Sciatic nerve (tissue), 2 donors: ENCODE results near the gene CNGA3. TPM values are rescaled to one million over a fixed set of nuclear protein-coding genes. Genes with fewer than 3 reads are reported as not detected.
"Not testable (repeated sequence)": the region's sequence is repeated elsewhere in the genome, so short reads cannot be mapped to it uniquely, and the experiment has no call there.

Experiments used
- ATAC-seq: fragments of 200-7000 bp; cut with Tn5 transposase; one replicate; pipeline ENCODE4 v1.9.1; 2020; ENCODE audit warnings: mild to moderate bottlenecking, moderate library complexity
- DNase-seq: peaks from one replicate; pipeline ENCODE4 v3.0.0-alpha.2; 2020; ENCODE audit warnings: low spot score
- intact Hi-C: fragments of 100-400 bp; cut with DNase I; formaldehyde crosslinking; loops from one replicate; pipeline ENCODE4 v1.14.2; 2022
- total RNA-seq: library from RNA; stranded (reverse); fragmentation: NEBNext Ultra II Directional; extraction: Animal tissue kit (Norgen Biotek cat#: 25700); gene quantifications from one replicate; pipeline ENCODE4 v1.2.1, GENCODE V29; 2021
- donor health status: DM: no; HTN: no; CAD: no.
- donor health status: DM: no; HTN: no; CAD: no.

Gene CNGA3
- total RNA-seq, 1 donor from 2014 or later = not detected

DNA sequence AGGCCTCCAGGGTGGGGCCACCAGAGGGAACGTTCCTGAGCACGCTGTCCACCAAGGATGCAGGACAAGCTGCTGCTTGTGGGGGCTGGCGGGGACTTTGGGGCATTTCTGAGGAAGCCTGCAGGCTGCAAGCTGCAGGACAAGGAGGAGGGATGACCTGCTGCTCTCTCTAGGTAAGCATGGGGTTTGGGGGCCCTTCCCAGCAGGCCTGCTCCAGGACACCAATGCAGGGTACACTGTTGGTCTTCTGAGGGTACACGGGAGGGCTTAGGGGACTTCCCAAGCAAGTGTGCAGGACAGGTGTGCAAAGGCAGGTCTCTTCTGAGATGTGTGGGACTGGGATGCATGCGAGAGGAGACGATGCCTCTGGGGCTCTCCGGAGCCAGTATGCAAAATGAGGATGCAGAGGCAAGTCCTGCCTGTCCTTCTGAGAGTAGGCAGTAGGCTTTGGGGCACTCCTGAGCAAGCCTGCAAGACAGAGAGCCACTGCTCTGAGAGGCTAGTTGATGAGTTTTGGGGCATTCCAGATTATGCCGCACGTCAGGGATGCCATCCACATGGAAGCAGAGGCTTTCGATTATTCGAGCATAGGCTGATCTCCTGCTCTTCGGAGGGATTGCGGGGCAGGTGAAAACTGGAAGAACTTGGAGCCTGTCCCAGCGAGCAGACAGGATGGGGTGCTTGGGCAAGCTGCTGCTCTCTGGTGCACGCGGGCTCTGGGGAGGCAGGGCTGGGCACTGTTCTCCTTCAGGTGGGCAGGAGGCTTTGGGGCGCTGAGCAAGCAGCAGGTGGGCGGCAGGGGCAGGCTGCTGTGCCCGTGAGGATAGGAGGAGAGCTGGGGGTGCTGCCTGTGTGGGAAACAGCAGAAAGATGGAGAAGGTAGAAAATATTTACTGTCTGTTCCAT is 44.6 kb downstream of the CNGA3 start:
- no peak for ATAC-seq
- intact Hi-C loops = no loop called here
- DNase-seq = no peak

DNA sequence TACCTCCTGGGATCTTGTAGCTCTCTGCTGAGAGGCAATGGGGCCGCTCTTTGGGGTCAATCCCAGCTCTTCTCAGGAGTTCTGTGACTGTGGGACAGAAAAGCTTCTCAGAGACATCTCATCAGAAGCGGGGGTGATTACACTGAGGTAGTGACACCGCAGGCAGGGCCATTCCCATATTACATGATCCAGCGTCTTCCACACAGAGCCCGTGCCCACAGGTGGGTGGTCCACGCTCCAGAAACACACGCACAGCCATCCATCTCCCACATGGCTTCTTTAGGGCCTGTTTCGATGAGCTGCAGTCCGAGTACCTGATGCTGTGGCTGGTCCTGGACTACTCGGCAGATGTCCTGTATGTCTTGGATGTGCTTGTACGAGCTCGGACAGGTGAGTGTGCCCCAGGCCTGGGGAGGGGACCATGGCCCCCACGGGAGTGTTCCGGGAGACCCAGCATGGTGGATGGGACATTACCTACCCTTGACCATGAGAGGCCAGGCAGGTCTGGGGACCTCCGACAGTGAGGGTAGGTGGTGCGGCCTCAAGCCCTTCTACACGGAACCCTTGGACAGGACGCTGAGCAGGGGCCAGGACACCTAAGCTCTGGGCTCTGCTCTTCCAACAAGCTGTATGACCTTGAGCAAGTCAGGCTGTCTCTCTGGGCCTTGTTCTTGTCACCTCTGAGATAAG is 45.5 kb downstream of the CNGA3 start:
- DNase-seq (no peak), ATAC-seq (no peak)
- intact Hi-C loops = no loop called here

DNA sequence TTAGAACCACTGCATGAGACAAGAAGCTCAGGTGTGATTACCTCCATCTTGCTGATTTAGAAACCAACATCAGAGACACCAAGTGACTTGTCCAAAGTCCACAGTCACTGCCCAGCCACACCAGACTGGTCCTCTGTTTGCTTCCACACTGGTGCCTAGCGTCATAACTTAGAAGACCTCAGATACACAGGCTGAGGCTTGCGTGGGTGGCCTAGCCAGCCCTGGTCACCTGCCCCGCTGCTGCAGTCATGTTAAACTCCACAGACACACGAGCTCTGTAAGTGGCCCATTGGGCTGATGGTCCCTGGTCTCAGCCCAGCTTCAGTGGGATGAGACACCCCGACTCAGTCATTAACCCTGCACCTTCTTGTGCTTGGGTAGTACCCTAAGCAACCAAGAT is 47.1 kb downstream of the CNGA3 start:
- ATAC-seq (no peak), DNase-seq (no peak)
- intact Hi-C loops = no loop called here

DNA sequence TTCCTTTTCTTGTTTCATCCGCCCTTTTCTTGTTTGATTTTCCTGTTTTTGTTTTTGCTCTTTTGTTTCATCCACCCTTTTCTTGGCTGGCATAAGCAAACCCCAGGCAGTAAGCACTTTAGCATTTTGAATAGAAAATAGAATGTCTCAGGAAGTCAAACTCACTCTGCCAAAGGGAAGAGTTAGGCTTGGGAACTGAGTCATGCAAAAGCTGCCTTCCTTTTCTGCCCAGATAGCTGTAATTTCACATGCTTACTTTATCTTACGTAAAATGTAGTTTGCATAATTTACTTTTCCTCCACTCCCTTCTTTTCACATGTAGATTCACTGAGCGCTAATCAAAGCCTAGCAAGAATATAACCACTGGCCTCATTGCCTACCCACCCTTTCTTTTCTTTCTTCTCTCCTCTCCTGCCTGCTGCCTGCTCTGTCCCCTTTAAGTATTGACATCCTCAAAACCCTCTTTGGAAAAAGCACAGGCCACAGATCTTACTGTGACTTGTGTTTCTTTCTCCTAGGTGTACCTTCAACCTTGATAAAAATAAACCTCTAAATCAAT is 48.4 kb downstream of the CNGA3 start:
- intact Hi-C loops = no loop called here
- ATAC-seq (no peak), DNase-seq (no peak)

DNA sequence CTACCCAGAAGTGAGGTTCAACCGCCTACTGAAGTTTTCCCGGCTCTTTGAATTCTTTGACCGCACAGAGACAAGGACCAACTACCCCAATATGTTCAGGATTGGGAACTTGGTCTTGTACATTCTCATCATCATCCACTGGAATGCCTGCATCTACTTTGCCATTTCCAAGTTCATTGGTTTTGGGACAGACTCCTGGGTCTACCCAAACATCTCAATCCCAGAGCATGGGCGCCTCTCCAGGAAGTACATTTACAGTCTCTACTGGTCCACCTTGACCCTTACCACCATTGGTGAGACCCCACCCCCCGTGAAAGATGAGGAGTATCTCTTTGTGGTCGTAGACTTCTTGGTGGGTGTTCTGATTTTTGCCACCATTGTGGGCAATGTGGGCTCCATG is 49.7 kb downstream of the CNGA3 start:
- ATAC-seq = no peak

DNA sequence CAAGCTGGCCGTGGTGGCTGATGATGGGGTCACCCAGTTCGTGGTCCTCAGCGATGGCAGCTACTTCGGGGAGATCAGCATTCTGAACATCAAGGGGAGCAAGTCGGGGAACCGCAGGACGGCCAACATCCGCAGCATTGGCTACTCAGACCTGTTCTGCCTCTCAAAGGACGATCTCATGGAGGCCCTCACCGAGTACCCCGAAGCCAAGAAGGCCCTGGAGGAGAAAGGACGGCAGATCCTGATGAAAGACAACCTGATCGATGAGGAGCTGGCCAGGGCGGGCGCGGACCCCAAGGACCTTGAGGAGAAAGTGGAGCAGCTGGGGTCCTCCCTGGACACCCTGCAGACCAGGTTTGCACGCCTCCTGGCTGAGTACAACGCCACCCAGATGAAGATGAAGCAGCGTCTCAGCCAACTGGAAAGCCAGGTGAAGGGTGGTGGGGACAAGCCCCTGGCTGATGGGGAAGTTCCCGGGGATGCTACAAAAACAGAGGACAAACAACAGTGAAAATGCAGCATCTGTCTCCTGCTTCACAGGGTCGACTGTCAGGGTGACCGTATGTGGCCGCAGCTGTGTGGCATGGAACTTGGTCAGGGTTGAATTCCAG is 50.6 kb downstream of the CNGA3 start:
- ATAC-seq (no peak), DNase-seq (no peak)
- intact Hi-C loops = no loop called here

More for the DNA sequence above, 49.7 kb downstream of the CNGA3 start:
- intact Hi-C loops = no loop called here
- no peak for DNase-seq

DNA sequence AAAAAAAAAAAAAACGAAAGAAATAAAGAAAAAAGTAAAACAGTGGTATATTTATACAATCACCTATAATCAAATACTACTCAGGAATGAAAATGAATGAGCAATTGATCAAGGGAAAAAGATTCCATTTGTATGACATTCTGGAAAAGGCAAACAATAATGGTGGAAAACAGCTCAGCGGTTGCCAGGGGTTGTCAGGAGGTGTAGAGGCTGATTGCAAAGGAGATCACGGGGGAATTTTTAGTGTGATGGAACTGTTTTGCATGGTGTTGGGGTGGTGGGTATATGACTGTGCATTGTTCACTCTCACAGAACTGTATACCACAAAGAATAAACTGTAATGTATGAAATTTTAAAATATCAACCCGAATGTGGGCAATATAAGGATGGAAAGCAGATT is 52.9 kb downstream of the CNGA3 start:
- ATAC-seq (no peak), DNase-seq (no peak)
- intact Hi-C loops = no loop called here

DNA sequence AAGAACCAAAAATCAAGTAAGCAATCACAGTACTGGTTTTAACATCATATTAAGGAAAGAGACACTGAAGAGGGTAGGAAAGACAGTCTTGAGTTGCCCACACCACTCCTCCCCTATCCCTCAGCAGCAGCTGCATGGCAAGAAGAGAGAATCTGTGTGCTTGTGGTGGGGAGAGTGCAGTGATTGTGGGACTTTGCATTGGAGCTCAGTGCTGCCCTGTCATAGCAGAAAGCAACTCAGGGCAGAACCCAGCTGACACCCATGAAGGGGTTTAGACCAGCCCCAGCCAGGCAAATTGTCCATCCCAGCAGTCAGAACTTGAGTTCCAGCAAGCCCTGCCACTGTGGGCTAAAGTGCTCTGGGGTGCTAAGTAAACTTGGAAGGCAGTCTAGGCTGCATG is 57.6 kb downstream of the CNGA3 start:
- DNase-seq (no peak), ATAC-seq (no peak)
- intact Hi-C loops = no loop called here

DNA sequence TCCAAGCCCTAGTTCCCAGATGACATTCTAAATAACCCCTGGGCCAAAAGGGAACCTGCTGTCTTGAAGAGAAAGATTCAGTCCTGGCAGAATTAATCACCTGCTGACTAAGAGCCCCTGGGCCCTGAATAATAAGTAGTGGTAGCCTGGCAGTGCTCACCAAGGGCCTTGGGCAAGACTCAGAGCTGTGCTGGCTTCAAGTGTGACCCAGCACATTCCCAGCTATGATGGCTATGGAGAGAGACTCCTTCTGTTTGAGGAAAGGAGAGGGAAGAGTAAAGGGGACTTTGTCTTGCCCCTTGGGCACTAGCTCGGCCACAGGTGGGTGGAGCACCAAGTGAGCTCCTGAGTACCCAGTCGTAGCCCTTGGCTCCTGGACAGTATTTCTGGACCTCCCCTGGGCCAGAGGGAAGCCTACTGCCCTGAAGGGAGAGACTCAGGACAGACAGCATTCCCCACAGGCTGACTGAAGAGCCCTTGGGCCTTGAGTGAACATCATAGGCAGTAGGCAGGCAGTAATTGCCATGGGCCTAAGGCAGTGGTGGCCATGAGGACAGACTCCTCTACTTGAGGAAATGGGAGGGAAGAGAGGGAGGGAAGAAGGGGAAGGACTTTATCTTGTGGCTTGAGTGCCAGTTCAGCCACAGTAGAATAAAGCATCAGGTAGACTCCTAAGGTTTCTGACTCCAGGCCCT is 58.4 kb downstream of the CNGA3 start:
- intact Hi-C loops = no loop called here
- ATAC-seq = no peak

DNA sequence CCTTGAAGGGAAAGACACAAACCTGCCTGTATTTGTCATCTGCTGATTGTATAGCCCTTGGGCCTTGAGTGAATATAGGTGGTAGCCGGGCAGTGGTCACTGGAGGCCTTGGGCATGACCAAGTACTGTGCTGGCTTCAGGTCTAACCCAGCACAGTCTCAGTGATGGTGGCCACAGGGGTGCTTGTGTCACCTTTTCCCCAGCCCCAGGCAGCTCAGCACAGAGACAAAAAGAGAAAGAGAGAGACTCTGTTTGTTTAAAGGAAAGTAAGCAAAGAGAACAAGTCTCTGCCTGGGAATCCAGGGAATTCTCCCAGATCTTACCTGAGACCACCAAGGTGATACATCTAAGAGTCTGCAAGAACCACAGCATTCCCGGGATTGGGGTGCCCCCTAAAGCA is 59.0 kb downstream of the CNGA3 start:
- ATAC-seq (no peak), DNase-seq (no peak)
- intact Hi-C loops = no loop called here

More for the DNA sequence above, 58.4 kb downstream of the CNGA3 start:
- DNase-seq = no peak

DNA sequence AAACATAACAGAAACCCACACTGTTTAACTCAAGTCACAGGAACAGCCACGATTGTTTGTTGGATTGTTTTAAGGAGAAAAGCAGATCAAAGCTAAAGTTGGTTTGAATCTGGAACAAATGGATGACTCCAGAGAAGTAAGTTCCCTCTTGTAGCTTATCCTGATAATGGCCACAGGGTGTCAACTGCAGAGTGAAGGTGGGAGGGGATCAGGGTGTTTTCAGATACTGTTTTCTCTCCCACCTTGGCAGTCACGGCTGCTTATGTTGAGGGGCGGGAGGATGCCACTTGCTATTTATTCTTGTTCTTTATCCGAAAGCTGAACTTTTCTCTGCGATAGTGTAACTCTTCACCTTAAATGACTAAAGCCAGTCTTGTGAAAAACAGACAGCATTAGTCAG is 61.9 kb downstream of the CNGA3 start:
- ATAC-seq (no peak), DNase-seq (no peak)
- intact Hi-C loops = no loop called here

DNA sequence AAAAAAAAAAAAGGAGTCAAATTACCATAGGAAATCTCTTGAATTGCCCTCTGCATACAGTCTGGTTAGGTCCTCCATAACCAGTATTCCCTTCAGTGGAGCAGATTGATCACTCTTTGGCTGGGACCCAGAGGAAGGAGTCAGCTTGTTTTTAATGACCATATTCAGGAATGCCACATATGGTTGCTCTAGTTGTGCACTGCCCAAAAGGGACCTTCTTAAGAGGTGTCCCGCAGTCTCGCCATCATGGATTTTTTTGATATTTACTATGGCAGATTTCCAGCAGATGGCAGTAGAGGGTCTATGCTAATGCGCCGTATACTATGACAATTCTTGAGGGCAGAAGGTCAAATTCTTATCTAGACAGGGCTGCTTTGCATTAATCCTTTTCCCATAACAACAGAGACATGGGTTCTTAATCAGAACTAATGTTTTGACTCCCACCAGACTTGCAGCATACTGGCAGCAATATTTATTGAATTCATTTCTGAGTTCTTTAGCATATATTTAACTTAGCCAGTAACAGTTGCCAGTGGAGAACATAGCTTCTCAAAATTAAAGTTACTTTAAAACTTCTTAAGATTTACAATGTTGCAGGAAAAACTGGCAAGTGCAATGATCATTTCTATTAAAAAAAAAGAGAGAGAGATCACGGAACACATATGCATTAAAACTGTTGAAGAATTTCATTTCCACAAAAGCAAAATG is 66.6 kb downstream of the CNGA3 start:
- peak; percentile 66 for ATAC-seq
- DNase-seq = no peak
- intact Hi-C loops = no loop called here

DNA sequence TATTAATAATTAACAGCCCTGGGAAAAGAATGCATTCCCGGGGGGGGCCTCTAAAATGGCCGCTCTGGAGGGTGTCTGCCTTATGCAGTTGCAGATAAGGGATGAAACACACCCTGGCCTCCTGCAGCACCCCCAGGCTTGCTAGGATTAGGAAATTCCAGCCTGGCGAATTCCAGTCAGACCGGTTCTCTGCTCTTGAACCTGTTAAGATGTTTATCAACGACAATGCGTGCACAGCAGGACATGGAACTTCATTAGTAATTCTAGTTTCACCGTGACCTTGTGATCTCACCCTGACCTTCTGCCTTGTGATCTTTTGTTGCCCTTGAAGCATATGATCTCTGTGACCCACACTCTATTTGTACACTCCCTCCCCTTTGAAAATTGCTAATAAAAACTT is 68.0 kb downstream of the CNGA3 start:
- DNase-seq, ATAC-seq, intact Hi-C loops: not testable (repeated sequence)

DNA sequence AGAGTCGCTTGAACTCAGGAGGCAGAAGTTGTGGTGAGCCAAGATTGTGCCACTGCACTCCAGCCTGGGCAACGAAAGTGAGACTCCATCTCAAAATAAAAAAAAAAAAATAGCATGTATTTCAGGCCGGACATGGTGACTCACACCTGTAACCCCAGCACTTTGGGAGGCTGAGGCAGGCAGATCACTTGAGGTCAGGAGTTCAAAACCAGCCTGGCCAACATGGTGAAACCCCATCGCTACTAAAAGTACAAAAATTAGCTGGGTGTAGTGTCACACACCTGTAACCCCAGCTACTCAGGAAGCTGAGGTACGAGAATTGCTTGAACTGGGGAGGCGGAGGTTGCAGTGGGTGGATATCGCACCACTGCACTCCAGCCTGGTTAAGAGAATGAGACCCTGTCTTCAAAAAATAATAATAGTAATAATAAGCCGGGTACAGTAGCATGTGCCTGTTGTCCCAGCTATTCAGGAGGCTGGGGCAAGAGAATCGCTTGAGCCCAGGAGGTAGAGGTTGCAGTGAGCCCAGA is 69.5 kb downstream of the CNGA3 start:
- ATAC-seq, intact Hi-C loops, DNase-seq: not testable (repeated sequence)

DNA sequence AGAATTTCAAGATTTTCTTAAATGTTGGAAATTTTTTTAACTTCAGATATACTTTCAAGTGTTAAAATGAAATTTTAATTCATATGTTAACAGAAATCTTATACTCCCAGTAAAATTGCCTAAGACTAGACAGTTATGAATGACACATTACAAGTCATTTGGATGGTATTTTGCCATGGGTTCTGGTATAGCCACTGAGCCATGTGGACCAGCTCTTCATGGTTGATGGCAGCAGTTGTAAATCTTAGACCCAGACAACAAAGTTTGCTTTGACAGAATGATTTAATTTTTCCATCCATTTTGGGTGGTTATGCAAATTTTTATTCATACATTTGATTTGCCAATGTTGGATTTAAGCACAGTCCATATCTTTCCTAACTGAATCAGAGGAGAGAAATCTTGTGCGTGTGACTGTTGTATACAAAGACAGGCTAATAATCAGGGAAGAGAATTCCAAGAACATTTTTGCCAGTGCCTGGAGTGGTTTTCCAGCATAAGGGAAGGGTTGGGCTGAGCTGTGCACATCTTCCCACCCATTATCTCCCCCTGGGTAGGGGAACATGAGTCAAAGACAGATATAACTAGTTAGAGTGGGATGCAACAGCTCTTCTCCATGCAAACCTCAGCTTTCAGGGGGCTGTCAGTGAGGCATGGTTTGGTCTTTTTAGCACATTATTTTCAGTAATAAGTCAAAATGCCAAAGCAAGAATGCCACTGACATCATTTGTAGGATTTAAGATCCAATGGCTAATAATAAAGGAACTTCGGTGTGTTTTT is 70.3 kb downstream of the CNGA3 start:
- intact Hi-C loops = no loop called here
- ATAC-seq (no peak), DNase-seq (no peak)

DNA sequence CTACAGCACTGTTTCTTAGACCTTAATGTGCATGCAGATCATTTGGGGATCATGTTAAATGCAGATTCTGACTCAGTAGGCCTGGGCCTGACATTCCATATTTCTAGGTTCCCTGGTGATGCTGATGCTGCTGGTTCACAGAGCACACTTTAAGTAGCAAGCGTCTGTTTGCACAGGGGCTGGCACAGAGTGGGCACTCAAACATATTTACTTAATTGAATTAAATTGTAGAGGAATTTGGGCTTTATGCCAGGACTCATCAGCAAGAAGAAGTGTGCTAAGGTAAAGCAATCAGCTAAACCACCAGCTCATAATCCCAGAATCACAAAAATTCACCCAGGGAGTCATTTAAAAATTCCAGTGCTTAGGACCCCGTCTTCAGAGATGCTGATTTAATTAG is 73.3 kb downstream of the CNGA3 start:
- DNase-seq (no peak), ATAC-seq (no peak)
- intact Hi-C loops = no loop called here

DNA sequence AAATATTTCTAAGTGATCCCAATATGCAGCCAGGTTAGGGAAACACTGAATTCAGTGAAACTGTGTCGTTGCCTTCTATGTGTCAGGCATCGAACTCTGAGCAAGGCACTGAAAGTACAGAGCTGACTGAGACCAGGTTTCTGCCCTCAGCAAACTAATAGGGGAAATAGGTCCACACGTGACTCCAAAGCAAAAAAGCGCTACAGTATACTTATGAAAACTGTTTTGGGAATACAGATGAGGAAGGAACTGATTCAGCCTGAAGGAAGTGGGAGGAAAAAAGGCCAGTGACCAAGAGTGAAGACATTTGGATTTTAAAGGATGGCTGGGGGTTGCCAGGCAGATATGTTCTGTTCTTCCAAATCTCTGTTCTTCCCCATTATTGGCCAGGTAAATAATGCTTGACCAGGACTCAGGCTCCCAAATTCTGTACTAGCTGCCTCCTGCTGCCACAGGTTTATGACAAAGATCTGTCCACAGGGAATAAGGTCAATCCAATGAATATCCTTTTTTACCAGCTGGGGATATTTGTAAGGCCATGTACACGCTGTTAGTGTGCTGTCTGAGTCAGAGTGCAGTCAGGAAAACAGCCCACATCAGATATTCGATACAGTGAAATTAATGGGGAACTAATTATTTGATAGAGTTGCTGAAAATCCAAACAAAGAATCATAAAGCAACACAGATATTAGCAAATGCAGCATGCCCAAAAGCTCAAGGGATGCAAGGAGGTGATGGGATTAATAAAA is 73.9 kb downstream of the CNGA3 start:
- DNase-seq (no peak), ATAC-seq (peak; percentile 52)
- intact Hi-C loops = no loop called here
